Transverse colon (tissue), 3 donors: Measurements from ENCODE around the gene LCTL.

Experiments used
- EP300 ChIP-seq: sonication (generic); formaldehyde crosslinking; IDR thresholded peaks from one replicate; pipeline ENCODE4 v1.6.1; 2017; ENCODE audit warnings: antibody characterized with exemption, low read depth
- POLR2A ChIP-seq: fragments of 450-650 bp; IDR thresholded peaks from one replicate; pipeline ENCODE4 v1.6.1; 2016; ENCODE audit warnings: antibody characterized with exemption, mild to moderate bottlenecking, moderate library complexity
- TF ChIP-seq, protein P1 (sequence below), 5 experiments: fragments of 200-600 bp in 3 of 5; fragments of 450-650 bp in 2 of 5; sonication (generic) in 3 of 5; IDR thresholded peaks; 1 replicate in 2 of 5; 2 replicates in 3 of 5; pipeline ENCODE4 v1.5.1; 2016 to 2017; ENCODE audit warnings: antibody characterized with exemption in 5 of 5, inconsistent platforms in 3 of 5, mild to moderate bottlenecking in 2 of 5, moderate library complexity in 1 of 5

DNA sequence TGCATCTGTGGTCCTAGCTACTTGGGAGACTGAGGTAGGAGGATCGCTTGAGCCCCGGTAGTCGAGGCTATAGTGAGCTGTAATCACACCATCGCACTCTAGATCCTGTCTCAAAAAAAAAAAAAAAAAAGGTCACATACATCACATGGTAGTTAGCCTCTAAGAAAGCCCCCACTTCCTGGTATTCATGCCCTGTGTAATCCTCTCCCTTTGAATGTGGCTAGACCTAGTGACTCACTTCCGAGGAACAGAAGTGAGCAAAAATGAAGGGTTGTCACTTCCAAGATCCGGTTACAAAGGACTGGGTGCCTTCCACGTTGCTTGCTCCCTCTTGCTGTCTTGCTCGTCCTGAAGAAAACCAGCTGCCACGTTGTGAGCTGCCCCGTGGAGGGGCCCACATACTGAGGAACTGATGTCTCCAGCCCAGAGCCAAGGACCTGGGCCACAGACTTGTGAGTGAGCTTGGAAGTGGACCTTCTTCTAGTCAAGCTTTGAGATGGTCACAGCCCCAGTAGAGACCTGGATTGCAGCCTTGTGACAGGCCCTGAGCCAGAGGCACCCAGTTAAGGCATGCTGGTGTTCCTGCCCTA lies 12.6 kb upstream of the LCTL start:
- TF ChIP-seq EP300, result no peak
- TF ChIP-seq, protein P1, sequence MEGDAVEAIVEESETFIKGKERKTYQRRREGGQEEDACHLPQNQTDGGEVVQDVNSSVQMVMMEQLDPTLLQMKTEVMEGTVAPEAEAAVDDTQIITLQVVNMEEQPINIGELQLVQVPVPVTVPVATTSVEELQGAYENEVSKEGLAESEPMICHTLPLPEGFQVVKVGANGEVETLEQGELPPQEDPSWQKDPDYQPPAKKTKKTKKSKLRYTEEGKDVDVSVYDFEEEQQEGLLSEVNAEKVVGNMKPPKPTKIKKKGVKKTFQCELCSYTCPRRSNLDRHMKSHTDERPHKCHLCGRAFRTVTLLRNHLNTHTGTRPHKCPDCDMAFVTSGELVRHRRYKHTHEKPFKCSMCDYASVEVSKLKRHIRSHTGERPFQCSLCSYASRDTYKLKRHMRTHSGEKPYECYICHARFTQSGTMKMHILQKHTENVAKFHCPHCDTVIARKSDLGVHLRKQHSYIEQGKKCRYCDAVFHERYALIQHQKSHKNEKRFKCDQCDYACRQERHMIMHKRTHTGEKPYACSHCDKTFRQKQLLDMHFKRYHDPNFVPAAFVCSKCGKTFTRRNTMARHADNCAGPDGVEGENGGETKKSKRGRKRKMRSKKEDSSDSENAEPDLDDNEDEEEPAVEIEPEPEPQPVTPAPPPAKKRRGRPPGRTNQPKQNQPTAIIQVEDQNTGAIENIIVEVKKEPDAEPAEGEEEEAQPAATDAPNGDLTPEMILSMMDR (IDR thresholded peaks at IDR 0.05), result no peak
- no peak for TF ChIP-seq POLR2A
